RWPE2 (cell line): ENCODE measurements around the gene SLC22A13.

Experiments
- ATAC-seq: fragments of 200-7000 bp; cut with Tn5 transposase; 3 replicates; pipeline ENCODE4 v1.9.1; 2021; ENCODE audit warnings: low read depth
- DNase-seq: peaks from one replicate; pipeline ENCODE4 v3.0.0-alpha.2; 2020; ENCODE audit warnings: low spot score
- H3K27ac ChIP-seq: fragments of 450-650 bp; 2 replicates; pipeline ENCODE4 v1.5.1; 2017; ENCODE audit warnings: mild to moderate bottlenecking; ENCODE audit not compliant: poor library complexity, severe bottlenecking
- H3K27me3 ChIP-seq: fragments of 250-450 bp; sonication (Bioruptor Pico); 2 replicates; pipeline ENCODE4 v1.5.1; 2021; ENCODE audit warnings: mild to moderate bottlenecking, moderate library complexity; ENCODE audit not compliant: insufficient read depth, poor library complexity, severe bottlenecking
- H3K36me3 ChIP-seq: fragments of 250-450 bp; sonication (Bioruptor Pico); 2 replicates; pipeline ENCODE4 v1.5.1; 2020; ENCODE audit warnings: low read depth, mild to moderate bottlenecking, moderate library complexity
- H3K4me1 ChIP-seq: fragments of 250-450 bp; sonication (Bioruptor Pico); 2 replicates; pipeline ENCODE4 v1.5.1; 2021; ENCODE audit warnings: mild to moderate bottlenecking, moderate library complexity; ENCODE audit not compliant: insufficient read depth, poor library complexity, severe bottlenecking
- H3K4me3 ChIP-seq: fragments of 250-450 bp; sonication (Bioruptor Pico); 2 replicates; pipeline ENCODE4 v1.5.1; 2021; ENCODE audit warnings: mild to moderate bottlenecking, moderate library complexity; ENCODE audit not compliant: severe bottlenecking
- H3K9me3 ChIP-seq: fragments of 250-450 bp; sonication (Bioruptor Pico); 2 replicates; pipeline ENCODE4 v1.5.1; 2021; ENCODE audit warnings: mild to moderate bottlenecking, moderate library complexity; ENCODE audit not compliant: severe bottlenecking
- CTCF ChIP-seq: fragments of 450-650 bp; IDR thresholded peaks from one replicate; pipeline ENCODE4 v1.5.1; 2017; ENCODE audit warnings: mild to moderate bottlenecking, moderate library complexity; ENCODE audit not compliant: poor library complexity, severe bottlenecking

SLC22A13 gene

GRCh38 chr3:38224357-38224756, 41.3 kb upstream of the SLC22A13 start:
- peaks cover 28% of the 10 kb centered on the region for H3K4me1 ChIP-seq
- no peak for ATAC-seq
- no peak overlapping the region for H3K4me3 ChIP-seq
- peaks cover 78% of the 10 kb centered on the region for H3K36me3 ChIP-seq
- H3K9me3 ChIP-seq = no peaks in the 10 kb centered on the region
- H3K27ac ChIP-seq = no peak overlapping the region
- no peak for TF ChIP-seq CTCF
- no peak for DNase-seq
- no peaks in the 10 kb centered on the region for H3K27me3 ChIP-seq

GRCh38 chr3:38226273-38226672, 39.3 kb upstream of the SLC22A13 start:
- Histone ChIP-seq H3K4me1 (peaks cover 28% of the 10 kb centered on the region), H3K9me3 (no peaks in the 10 kb centered on the region), H3K36me3 (peaks cover 92% of the 10 kb centered on the region), H3K27ac (peak overlapping the region; percentile 65), H3K27me3 (no peaks in the 10 kb centered on the region), H3K4me3 (no peak overlapping the region)
- no peak for TF ChIP-seq CTCF
- DNase-seq (no peak), ATAC-seq (peak; percentile 68)

- DNase-seq = no peak
- H3K4me1 ChIP-seq = peaks cover 28% of the 10 kb centered on the region
- ATAC-seq = peak; percentile 68
- H3K36me3 ChIP-seq = peaks cover 91% of the 10 kb centered on the region
- no peak for TF ChIP-seq CTCF
- no peak overlapping the region for H3K4me3 ChIP-seq
- H3K27me3 ChIP-seq = no peaks in the 10 kb centered on the region
- no peaks in the 10 kb centered on the region for H3K9me3 ChIP-seq
- peak overlapping the region; percentile 65 for H3K27ac ChIP-seq
These were observed 37.6 kb upstream of the SLC22A13 start for GRCh38 chr3:38227989-38228388.

GRCh38 chr3:38229036-38229435, 36.6 kb upstream of the SLC22A13 start:
- ATAC-seq (no peak), DNase-seq (no peak)
- TF ChIP-seq CTCF = no peak
- peaks cover 28% of the 10 kb centered on the region for H3K4me1 ChIP-seq
- no peak overlapping the region for H3K4me3 ChIP-seq
- H3K27me3 ChIP-seq = no peaks in the 10 kb centered on the region
- H3K9me3 ChIP-seq = no peaks in the 10 kb centered on the region
- peak overlapping the region; percentile 65 for H3K27ac ChIP-seq
- peaks cover 94% of the 10 kb centered on the region for H3K36me3 ChIP-seq

- Histone ChIP-seq H3K4me1 (peaks cover 9% of the 10 kb centered on the region), H3K27me3 (no peaks in the 10 kb centered on the region), H3K4me3 (no peak overlapping the region), H3K36me3 (peaks cover 94% of the 10 kb centered on the region), H3K27ac (no peak overlapping the region), H3K9me3 (no peaks in the 10 kb centered on the region)
- TF ChIP-seq CTCF = no peak
- ATAC-seq (no peak), DNase-seq (no peak)
These were observed 32.9 kb upstream of the SLC22A13 start for GRCh38 chr3:38232701-38233100.
